SU-DHL-6 (cell line): ENCODE results near the gene ARPC1A.

Experiments
- H2AFZ ChIP-seq: fragments of 200-600 bp; sonication (generic); 2 replicates; pipeline ENCODE4 v1.6.1; 2014; ENCODE audit warnings: low read depth, mild to moderate bottlenecking, moderate library complexity, mixed read lengths, antibody characterized with exemption, low read length; ENCODE audit not compliant: severe bottlenecking
- H3F3A ChIP-seq: fragments of 200-600 bp; shearing (Covaris generic); 2 replicates; pipeline ENCODE4 v1.6.0; 2016; ENCODE audit warnings: antibody characterized with exemption, mild to moderate bottlenecking; ENCODE audit not compliant: insufficient read depth
- H3K27ac ChIP-seq: fragments of 200-600 bp; sonication (generic); 2 replicates; pipeline ENCODE4 v1.5.1; 2016; ENCODE audit warnings: low read depth, mild to moderate bottlenecking, low read length, moderate library complexity, mixed read lengths
- H3K27me3 ChIP-seq: fragments of 200-600 bp; sonication (generic), shearing (Covaris generic); 2 replicates; pipeline ENCODE4 v1.6.0; 2014; ENCODE audit warnings: mild to moderate bottlenecking, low read length
- H3K36me3 ChIP-seq: fragments of 200-600 bp; sonication (generic); 2 replicates; pipeline ENCODE4 v1.6.1; 2014; ENCODE audit warnings: mild to moderate bottlenecking, low read length, mixed read lengths
- H3K4me2 ChIP-seq: fragments of 300-600, 200-600 bp; shearing (Covaris generic), sonication (generic); 2 replicates; pipeline ENCODE4 v1.6.0; 2014; ENCODE audit warnings: low read length, low read depth, mild to moderate bottlenecking; ENCODE audit not compliant: poor library complexity, severe bottlenecking
- H3K4me3 ChIP-seq: fragments of 200-600 bp; sonication (generic); 2 replicates; pipeline ENCODE4 v1.5.1; 2014; ENCODE audit warnings: antibody characterized with exemption, low read length, mild to moderate bottlenecking, mixed read lengths; ENCODE audit not compliant: insufficient read depth, poor library complexity, severe bottlenecking
- H3K79me2 ChIP-seq: fragments of 200-600 bp; sonication (generic); 2 replicates; pipeline ENCODE4 v1.6.1; 2014; ENCODE audit warnings: mild to moderate bottlenecking, low read length, moderate library complexity; ENCODE audit not compliant: insufficient read depth
- H3K9ac ChIP-seq: fragments of 200-600 bp; sonication (generic); 2 replicates; pipeline ENCODE4 v1.7.0; 2014; ENCODE audit warnings: mild to moderate bottlenecking, low read length
- H3K9me2 ChIP-seq: fragments of 200-600 bp; sonication (generic); replicated peaks from 2 replicates; pipeline ENCODE4 v1.6.1; 2014; ENCODE audit warnings: low read length; ENCODE audit not compliant: insufficient read depth
- H3K9me3 ChIP-seq: fragments of 200-600 bp; sonication (generic); 2 replicates; pipeline ENCODE4 v1.6.1; 2014; ENCODE audit warnings: low read length, mixed read lengths; ENCODE audit not compliant: insufficient read depth
- H4K20me1 ChIP-seq: fragments of 200-600 bp; sonication (generic); 2 replicates; pipeline ENCODE4 v1.6.1; 2014; ENCODE audit warnings: low read depth, mild to moderate bottlenecking, antibody characterized with exemption, low read length, moderate library complexity, mixed read lengths
- CTCF ChIP-seq: fragments of 200-600 bp; sonication (generic); IDR thresholded peaks from one replicate; pipeline ENCODE4 v1.5.1; 2017; ENCODE audit warnings: antibody characterized with exemption, mild to moderate bottlenecking, low read length, moderate library complexity; ENCODE audit not compliant: insufficient read depth, poor library complexity, severe bottlenecking
- EZH2phosphoT487 ChIP-seq: fragments of 200-600 bp; sonication (generic), shearing (Covaris generic); conservative IDR thresholded peaks from 2 replicates; pipeline ENCODE4 v1.6.1; 2018; ENCODE audit warnings: mild to moderate bottlenecking, antibody characterized with exemption, low read length, moderate library complexity, mixed read lengths

Gene ARPC1A

GRCh38 chr7:99409192-99409572 is 83.5 kb downstream of the ARPC1A start:
- Histone ChIP-seq H3K9me2 (no peaks in the 10 kb centered on the region), H4K20me1 (no peaks in the 10 kb centered on the region; the same call in 1 of the 2 replicates), H3K36me3 (peaks cover 17% of the 10 kb centered on the region; the same call in 1 of the 2 replicates), H2AFZ (peak overlapping the region; percentile 85), H3K27ac (peak overlapping the region; percentile 83), H3K4me3 (peak overlapping the region; percentile 73), H3K27me3 (no peaks in the 10 kb centered on the region), H3K9me3 (no peaks in the 10 kb centered on the region), H3F3A (peaks cover 10% of the 10 kb centered on the region; the same call in 1 of the 2 replicates), H3K79me2 (peaks cover 69% of the 10 kb centered on the region), H3K9ac (peak overlapping the region; percentile 95), H3K4me2 (peak overlapping the region; percentile 85)
- TF ChIP-seq CTCF (no peak), EZH2phosphoT487 (no peak)

- TF ChIP-seq EZH2phosphoT487 (no peak), CTCF (no peak)
- H3K4me2 ChIP-seq: peak overlapping the region; percentile 85
- H3K9me2 ChIP-seq: no peaks in the 10 kb centered on the region
- no peaks in the 10 kb centered on the region; the same call in 1 of the 2 replicates for H4K20me1 ChIP-seq
- no peaks in the 10 kb centered on the region for H3K9me3 ChIP-seq
- H2AFZ ChIP-seq: no peak overlapping the region
- no peak overlapping the region for H3K27ac ChIP-seq
- H3K27me3 ChIP-seq: no peaks in the 10 kb centered on the region
- peak overlapping the region; percentile 95 for H3K9ac ChIP-seq
- H3K36me3 ChIP-seq: peaks cover 17% of the 10 kb centered on the region; the same call in 1 of the 2 replicates
- peak overlapping the region; percentile 73 for H3K4me3 ChIP-seq
- peaks cover 10% of the 10 kb centered on the region; the same call in 1 of the 2 replicates for H3F3A ChIP-seq
- H3K79me2 ChIP-seq: peaks cover 63% of the 10 kb centered on the region
These were observed 84.1 kb downstream of the ARPC1A start for GRCh38 chr7:99409806-99410205.

- H3K9me3 ChIP-seq: no peaks in the 10 kb centered on the region
- H4K20me1 ChIP-seq: no peaks in the 10 kb centered on the region; the same call in 1 of the 2 replicates
- H3K4me2 ChIP-seq: peak overlapping the region; percentile 85
- no peak overlapping the region for H3K27ac ChIP-seq
- H3K9ac ChIP-seq: 0 out of 2 replicates have a peak overlapping the region, but pooled peaks have one; percentile 95
- H2AFZ ChIP-seq: no peak overlapping the region
- peaks cover 17% of the 10 kb centered on the region; the same call in 1 of the 2 replicates for H3K36me3 ChIP-seq
- H3F3A ChIP-seq: peaks cover 10% of the 10 kb centered on the region; the same call in 1 of the 2 replicates
- H3K4me3 ChIP-seq: no peak overlapping the region
- TF ChIP-seq CTCF (no peak), EZH2phosphoT487 (no peak)
- peaks cover 55% of the 10 kb centered on the region for H3K79me2 ChIP-seq
- H3K27me3 ChIP-seq: no peaks in the 10 kb centered on the region
- no peaks in the 10 kb centered on the region for H3K9me2 ChIP-seq
These were observed 84.9 kb downstream of the ARPC1A start for GRCh38 chr7:99410635-99411034.
